ENCODE results near the gene MRRF. TPM values are rescaled to one million over a fixed set of nuclear protein-coding genes. Genes with fewer than 3 reads are reported as not detected.

The MRRF gene
- total RNA-seq, 1 donor from 2014 or later: 41.2 TPM

DNA sequence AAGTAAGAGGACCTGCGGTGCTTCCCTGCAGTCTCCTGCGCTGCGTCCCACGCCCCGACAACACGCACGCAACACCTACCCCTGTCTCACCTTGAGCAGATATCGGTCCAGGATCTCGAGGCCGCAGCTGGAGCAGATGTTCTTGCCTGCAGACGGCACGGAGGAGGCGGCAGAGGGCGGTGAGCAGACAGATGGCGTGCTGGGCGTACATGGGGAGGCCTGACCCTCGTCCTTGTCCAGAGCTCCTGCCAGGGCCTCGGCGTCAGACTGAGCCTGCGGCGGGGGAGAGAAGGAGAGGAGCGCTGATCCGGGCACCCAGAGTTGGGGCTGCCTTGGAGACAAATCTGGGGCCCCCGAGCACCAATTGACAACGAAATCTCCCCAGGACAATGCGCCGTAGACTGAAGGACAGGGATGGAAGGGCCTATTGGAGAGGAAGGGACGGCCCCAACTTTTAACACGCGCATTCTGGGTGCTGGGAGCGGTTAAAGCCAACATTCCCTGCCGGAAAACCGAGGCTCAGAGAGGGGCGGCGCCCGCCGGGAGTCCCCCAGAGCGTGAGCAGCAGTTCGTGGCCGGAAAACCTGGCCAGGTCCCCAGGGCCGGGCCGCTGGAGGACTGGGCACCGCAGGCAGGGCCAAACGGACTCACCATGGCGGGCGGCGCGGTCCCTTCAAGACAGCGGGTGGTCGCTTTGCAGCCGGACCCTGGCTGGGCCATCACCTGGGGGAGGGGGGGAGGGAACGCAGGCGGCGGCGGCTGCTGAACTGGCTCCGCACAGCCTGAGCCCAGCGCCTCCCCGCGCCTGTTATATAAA, 37.7 kb upstream of the MRRF start:
- no peak for DNase-seq (ENCODE audit: extremely low spot score, unreplicated experiment)
- Mint-ChIP-seq H3K4me3 (peak overlapping the region; percentile 88), H3K4me1 (ENCODE audit: unreplicated experiment) (peaks cover 25% of the 10 kb centered on the region), H3K27me3 (peaks cover 62% of the 10 kb centered on the region), H3K9me3 (no peaks in the 10 kb centered on the region), H3K36me3 (peaks cover 11% of the 10 kb centered on the region), H3K27ac (no peak overlapping the region)
- TF ChIP-seq, protein P1, sequence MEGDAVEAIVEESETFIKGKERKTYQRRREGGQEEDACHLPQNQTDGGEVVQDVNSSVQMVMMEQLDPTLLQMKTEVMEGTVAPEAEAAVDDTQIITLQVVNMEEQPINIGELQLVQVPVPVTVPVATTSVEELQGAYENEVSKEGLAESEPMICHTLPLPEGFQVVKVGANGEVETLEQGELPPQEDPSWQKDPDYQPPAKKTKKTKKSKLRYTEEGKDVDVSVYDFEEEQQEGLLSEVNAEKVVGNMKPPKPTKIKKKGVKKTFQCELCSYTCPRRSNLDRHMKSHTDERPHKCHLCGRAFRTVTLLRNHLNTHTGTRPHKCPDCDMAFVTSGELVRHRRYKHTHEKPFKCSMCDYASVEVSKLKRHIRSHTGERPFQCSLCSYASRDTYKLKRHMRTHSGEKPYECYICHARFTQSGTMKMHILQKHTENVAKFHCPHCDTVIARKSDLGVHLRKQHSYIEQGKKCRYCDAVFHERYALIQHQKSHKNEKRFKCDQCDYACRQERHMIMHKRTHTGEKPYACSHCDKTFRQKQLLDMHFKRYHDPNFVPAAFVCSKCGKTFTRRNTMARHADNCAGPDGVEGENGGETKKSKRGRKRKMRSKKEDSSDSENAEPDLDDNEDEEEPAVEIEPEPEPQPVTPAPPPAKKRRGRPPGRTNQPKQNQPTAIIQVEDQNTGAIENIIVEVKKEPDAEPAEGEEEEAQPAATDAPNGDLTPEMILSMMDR (conservative IDR thresholded peaks at IDR 0.05): no peak

DNA sequence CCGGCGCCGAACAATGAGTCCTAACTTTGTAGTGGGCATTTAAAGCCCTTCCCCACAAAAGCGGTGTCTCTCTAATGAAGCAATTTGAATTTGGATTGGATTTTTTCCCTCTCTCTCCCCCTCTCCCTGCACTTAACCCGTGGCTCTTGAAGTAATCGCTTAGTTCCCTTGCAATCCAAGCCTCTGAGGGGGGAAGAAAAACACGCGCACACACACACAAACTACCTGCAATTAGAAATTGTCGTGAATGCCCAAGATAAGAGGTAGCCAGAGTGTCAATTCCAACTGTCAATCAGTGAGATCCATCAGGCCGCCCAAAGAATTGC, 37.1 kb upstream of the MRRF start:
- Mint-ChIP-seq H3K9me3 (no peaks in the 10 kb centered on the region), H3K27me3 (peaks cover 56% of the 10 kb centered on the region), H3K4me1 (ENCODE audit: unreplicated experiment) (peaks cover 19% of the 10 kb centered on the region), H3K27ac (no peak overlapping the region), H3K4me3 (peak overlapping the region; percentile 88), H3K36me3 (peaks cover 11% of the 10 kb centered on the region)
- DNase-seq (ENCODE audit: extremely low spot score, unreplicated experiment): no peak
- TF ChIP-seq, protein P1 (conservative IDR thresholded peaks at IDR 0.05): no peak

DNA sequence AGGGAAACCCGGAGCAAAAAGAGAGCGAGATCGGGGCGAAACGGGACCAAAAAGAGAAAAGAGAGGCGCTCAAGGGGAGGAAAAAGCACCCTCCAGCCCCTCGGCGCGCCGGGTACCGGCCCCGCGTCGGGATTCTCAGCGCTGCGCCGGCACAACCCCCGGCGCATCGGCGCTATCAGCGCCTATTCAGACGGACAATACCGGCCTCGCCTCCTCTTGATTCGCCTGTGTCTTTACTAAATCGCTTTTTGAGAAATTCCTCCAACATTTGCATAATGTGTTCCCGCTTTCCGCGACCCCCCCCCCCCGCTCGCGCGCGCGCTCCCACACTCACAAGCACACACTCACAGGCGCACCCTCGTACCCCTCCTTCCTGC, 36.5 kb upstream of the MRRF start:
- Mint-ChIP-seq H3K36me3 (peaks cover 11% of the 10 kb centered on the region), H3K27ac (no peak overlapping the region), H3K4me3 (peak overlapping the region; percentile 82), H3K27me3 (peaks cover 56% of the 10 kb centered on the region), H3K9me3 (no peaks in the 10 kb centered on the region), H3K4me1 (ENCODE audit: unreplicated experiment) (peaks cover 20% of the 10 kb centered on the region)
- TF ChIP-seq, protein P1 (conservative IDR thresholded peaks at IDR 0.05): no peak
- no peak for DNase-seq (ENCODE audit: extremely low spot score, unreplicated experiment)

DNA sequence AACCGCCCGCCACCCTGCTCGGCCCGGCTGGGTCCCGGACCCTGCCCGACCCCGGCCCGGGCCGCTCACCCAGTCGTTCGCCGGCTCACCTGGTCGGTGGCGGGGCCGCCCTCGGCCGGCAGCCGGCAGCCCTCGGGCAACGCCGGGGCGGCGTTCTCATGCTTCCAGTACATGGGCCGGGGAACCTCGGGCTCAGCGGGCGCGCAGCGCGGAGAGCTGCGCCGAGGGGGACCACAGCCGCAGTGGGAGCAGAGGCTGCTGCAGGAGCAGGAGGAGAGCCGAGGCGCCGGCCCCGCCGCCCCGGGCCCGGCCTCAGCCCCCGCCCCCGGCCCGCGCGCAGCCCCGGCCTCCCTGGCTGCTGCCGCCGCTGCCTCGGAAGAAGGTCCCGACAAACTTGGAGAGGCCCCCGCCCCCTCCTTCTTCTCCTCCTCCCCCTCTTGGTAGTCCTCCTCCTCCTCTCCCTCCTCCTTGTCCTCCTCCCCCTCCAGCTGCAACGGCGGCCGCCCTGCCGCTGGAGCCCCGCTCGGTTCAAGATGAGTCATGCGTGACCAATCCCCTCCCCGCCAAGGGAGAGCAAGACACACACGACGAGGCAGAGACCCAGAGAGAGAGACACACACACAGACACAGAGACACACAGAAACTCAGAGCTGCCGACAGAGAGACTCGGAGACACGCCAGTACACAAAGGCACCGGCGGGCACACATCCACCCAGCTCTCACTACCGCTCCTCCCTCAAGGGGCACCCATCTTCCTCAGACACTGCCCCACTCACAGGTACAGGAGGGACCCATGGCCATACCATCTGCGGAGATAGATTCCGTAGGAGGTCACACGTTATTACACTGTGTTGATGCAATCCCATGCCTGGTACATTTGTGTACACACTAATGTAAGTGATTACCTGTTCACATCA, 35.9 kb upstream of the MRRF start, which contains the start of gene LHX6:
TSS of gene LHX6 (minus strand) at position 390 of the 917 bp plus-strand sequence. CDS start at position 173, 217 bp downstream.
- Mint-ChIP-seq H3K36me3 (peaks cover 11% of the 10 kb centered on the region), H3K27me3 (peaks cover 56% of the 10 kb centered on the region), H3K4me3 (peak within 1 kb of the TSS; percentile 82), H3K27ac (no peak within 1 kb of the TSS), H3K4me1 (ENCODE audit: unreplicated experiment) (peaks cover 22% of the 10 kb centered on the region), H3K9me3 (no peaks in the 10 kb centered on the region)
- no peak for DNase-seq (ENCODE audit: extremely low spot score, unreplicated experiment)
- TF ChIP-seq, protein P1 (conservative IDR thresholded peaks at IDR 0.05): no peak

DNA sequence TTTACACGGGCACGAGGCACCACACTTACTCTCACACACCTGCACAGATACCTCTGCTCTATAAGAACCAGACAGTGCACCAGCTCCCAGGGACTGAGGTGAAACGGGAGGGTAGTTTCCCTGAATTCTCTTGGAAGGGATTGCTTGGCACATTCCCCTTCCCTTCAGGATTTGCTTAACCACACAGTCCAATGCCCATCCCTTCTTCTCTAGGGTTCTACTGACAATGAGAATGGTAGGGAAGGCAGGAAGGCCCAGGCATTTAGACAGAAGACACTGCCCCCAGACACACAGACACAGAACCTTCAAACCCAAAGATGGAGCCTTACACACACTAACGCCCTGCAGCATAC, 35.2 kb upstream of the MRRF start:
- Mint-ChIP-seq H3K9me3 (no peaks in the 10 kb centered on the region), H3K36me3 (peaks cover 9% of the 10 kb centered on the region), H3K4me1 (ENCODE audit: unreplicated experiment) (peaks cover 22% of the 10 kb centered on the region), H3K4me3 (no peak overlapping the region), H3K27me3 (peaks cover 55% of the 10 kb centered on the region), H3K27ac (no peak overlapping the region)
- DNase-seq (ENCODE audit: extremely low spot score, unreplicated experiment): no peak
- TF ChIP-seq, protein P1 (conservative IDR thresholded peaks at IDR 0.05): no peak

All from type B pancreatic cell (in vitro differentiated cells).